Sigmoid colon (tissue), 7 donors: ENCODE data around the gene SEC24D. TPM values are rescaled to one million over a fixed set of nuclear protein-coding genes. Genes with fewer than 3 reads are reported as not detected.
A peak's percentile ranks its signal among the peaks of the same experiment; 100 is the strongest.

ENCODE experiments used
- DNase-seq: peaks from one replicate; pipeline ENCODE4 v3.0.0-alpha.2; 2019
- H3K27ac ChIP-seq, 4 donors: fragments of 200-600 bp; sonication (generic); one replicate each; pipeline ENCODE4 v1.5.1; 2016 to 2019; ENCODE audit warnings: mild to moderate bottlenecking in 1 of 4
- H3K27me3 ChIP-seq, 3 donors: fragments of 200-600 bp; sonication (generic); one replicate each; pipeline ENCODE4 v1.5.1; 2019; ENCODE audit warnings: mild to moderate bottlenecking in 1 of 3
- H3K36me3 ChIP-seq, 4 donors: fragments of 200-600 bp; sonication (generic); one replicate each; pipeline ENCODE4 v1.5.1; 2016 to 2019
- H3K4me1 ChIP-seq, 4 donors: fragments of 200-600 bp; sonication (generic); one replicate each; pipeline ENCODE4 v1.5.1; 2017 to 2019
- H3K4me3 ChIP-seq, 4 donors: fragments of 200-600 bp; sonication (generic); one replicate each; pipeline ENCODE4 v1.5.1; 2017 to 2019; ENCODE audit warnings: mild to moderate bottlenecking in 2 of 4, moderate library complexity in 1 of 4
- H3K9me3 ChIP-seq, 4 donors: fragments of 200-600 bp in 3 of 4; sonication (generic) in 3 of 4; one replicate each; pipeline versions ENCODE4 v1.5.1 to v1.6.1; 2013 to 2019
- EP300 ChIP-seq, 4 donors: sonication (generic); formaldehyde crosslinking; IDR thresholded peaks; one replicate each; pipeline ENCODE4 v1.6.1; 2017; ENCODE audit warnings: antibody characterized with exemption in 4 of 4
- POLR2A ChIP-seq, 2 donors: fragments of 450-650 bp; IDR thresholded peaks; one replicate each; pipeline ENCODE4 v1.6.1; 2016; ENCODE audit warnings: antibody characterized with exemption in 2 of 2, mild to moderate bottlenecking in 2 of 2, moderate library complexity in 2 of 2
- POLR2AphosphoS5 ChIP-seq, 4 donors: sonication (generic); formaldehyde crosslinking; IDR thresholded peaks; one replicate each; pipeline ENCODE4 v1.6.1; 2017; ENCODE audit warnings: antibody characterized with exemption in 4 of 4
- WGBS, 2 donors: extraction: QIAGEN DNeasy Blood & Tissue Kit; methylation state at CpG; one replicate each; pipeline ENCODE4 v1.1.7; 2013; 5-methylcytosine and 5-hydroxymethylcytosine counted together
- intact Hi-C: fragments of 100-400 bp; cut with DNase I; formaldehyde crosslinking; loops from one replicate; pipeline ENCODE4 v1.15.1; 2023
- polyA plus RNA-seq, 3 donors: library from polyadenylated mRNA; stranded (reverse); fragments of 200-250 nt; gene quantifications; one replicate each; pipeline ENCODE4 v1.2.3, GENCODE V29; 2013
- total RNA-seq, 4 donors: library from RNA; depleted of rRNA; stranded (reverse); fragments of >200 nt; gene quantifications; one replicate each; pipeline ENCODE4 v1.1.0, GENCODE V29; 2016
- TF ChIP-seq, protein P1 (sequence below), 4 experiments: fragments of 450-650 bp in 3 of 4; fragments of 200-600 bp in 1 of 4; IDR thresholded peaks; one replicate each; pipeline ENCODE4 v1.5.1; 2016 to 2019; ENCODE audit warnings: antibody characterized with exemption in 4 of 4, mild to moderate bottlenecking in 3 of 4, moderate library complexity in 2 of 4
- donor health status: healthy with polysubstance abuse.
- donor health status: Bipolar disorder and iron deficiency.
- donor health status: healthy.

SEC24D gene
- total and polyA plus RNA-seq, 7 donors = 18.6 to 42.4 (median 27.6) TPM

DNA sequence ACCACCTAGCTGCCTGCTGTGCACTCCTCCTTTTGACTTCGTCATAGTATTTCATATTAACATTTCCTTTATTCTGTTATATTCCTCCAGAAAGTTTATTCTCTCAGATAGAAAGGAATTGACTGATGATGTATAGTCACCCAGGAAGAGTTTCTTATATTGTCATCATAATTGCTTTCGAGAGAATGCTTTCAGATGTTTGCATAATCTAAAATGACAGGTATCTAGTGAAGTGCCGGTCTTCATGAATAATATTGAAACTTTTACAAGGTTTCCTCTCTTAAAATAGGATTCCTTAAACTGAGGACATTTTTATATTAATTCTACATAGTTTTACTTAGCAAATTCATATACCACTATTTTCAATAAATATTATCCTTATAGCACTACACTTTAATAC is 10.1 kb downstream of the SEC24D start:
- H3K27me3 ChIP-seq = no peaks in the 10 kb centered on the region
- no peaks in the 10 kb centered on the region for H3K9me3 ChIP-seq
- no peak overlapping the region for H3K4me3 ChIP-seq
- peaks cover 0 to 18% (median 5%) of the 10 kb centered on the region in 4 donors for H3K36me3 ChIP-seq
- WGBS, 2 donors = 74 to 82% methylated on average over 3 of the region's 3 CpGs
- TF ChIP-seq, protein P1, sequence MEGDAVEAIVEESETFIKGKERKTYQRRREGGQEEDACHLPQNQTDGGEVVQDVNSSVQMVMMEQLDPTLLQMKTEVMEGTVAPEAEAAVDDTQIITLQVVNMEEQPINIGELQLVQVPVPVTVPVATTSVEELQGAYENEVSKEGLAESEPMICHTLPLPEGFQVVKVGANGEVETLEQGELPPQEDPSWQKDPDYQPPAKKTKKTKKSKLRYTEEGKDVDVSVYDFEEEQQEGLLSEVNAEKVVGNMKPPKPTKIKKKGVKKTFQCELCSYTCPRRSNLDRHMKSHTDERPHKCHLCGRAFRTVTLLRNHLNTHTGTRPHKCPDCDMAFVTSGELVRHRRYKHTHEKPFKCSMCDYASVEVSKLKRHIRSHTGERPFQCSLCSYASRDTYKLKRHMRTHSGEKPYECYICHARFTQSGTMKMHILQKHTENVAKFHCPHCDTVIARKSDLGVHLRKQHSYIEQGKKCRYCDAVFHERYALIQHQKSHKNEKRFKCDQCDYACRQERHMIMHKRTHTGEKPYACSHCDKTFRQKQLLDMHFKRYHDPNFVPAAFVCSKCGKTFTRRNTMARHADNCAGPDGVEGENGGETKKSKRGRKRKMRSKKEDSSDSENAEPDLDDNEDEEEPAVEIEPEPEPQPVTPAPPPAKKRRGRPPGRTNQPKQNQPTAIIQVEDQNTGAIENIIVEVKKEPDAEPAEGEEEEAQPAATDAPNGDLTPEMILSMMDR (IDR thresholded peaks at IDR 0.05) = no peak
- TF ChIP-seq POLR2A (IDR thresholded peaks at IDR 0.05) (no peak), EP300 (IDR thresholded peaks at IDR 0.05) (no peak), POLR2AphosphoS5 (IDR thresholded peaks at IDR 0.05) (no peak)
- no peak overlapping the region for H3K27ac ChIP-seq
- no peak for DNase-seq
- intact Hi-C loops = no loop called here
- H3K4me1 ChIP-seq = peaks cover 0 to 31% (median 21%) of the 10 kb centered on the region in 4 donors

DNA sequence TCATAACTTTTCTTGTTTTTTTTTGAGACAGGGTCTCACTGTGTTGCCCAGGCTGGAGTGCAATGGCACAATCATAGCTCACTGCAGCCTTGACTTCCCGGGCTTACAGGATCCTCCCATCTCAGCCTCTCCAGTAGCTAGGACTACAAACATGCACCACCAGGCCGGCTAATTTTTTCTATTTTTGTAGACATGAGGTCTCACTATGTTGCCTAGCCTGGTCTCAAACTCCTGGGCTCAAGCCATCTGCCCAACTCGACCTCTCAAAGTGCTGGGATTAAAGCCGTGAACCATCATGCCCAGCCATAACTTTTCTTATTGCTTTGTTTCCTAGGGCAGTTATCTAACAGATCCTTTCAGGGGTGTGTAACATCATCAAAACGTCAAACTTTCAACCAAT is 11.8 kb downstream of the SEC24D start:
- 72 to 89% methylated on average over 5 of the region's 5 CpGs for WGBS, 2 donors
- no peak for DNase-seq
- peaks cover 0 to 30% (median 21%) of the 10 kb centered on the region in 4 donors for H3K4me1 ChIP-seq
- intact Hi-C loops = no loop called here
- no peaks in the 10 kb centered on the region for H3K9me3 ChIP-seq
- peaks cover 0 to 18% (median 5%) of the 10 kb centered on the region in 4 donors for H3K36me3 ChIP-seq
- no peak overlapping the region for H3K27ac ChIP-seq
- H3K4me3 ChIP-seq = no peak overlapping the region
- TF ChIP-seq, protein P1 (IDR thresholded peaks at IDR 0.05) = no peak
- no peak for TF ChIP-seq POLR2A (IDR thresholded peaks at IDR 0.05)
- no peak for TF ChIP-seq EP300 (IDR thresholded peaks at IDR 0.05)
- no peak for TF ChIP-seq POLR2AphosphoS5 (IDR thresholded peaks at IDR 0.05)
- H3K27me3 ChIP-seq = no peaks in the 10 kb centered on the region

DNA sequence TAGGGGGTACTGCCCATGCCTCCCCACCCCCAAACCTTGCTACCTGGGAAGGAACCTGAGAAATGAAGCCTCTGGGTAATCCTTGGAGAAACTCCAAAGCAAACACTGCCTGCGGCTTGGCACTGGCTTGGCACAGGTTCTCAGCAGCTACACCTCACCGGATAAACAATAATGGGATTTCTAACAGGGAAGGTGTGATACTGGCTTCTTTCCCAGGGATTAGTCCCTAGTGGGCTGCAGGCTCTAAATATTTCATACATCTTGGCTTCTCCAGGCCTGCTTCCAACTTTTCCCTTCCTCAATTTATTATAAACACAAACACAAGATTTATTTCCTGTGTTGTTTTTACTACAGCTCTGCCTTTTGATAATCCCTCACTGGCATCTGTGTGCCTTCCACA is 12.5 kb downstream of the SEC24D start:
- intact Hi-C loops = no loop called here
- DNase-seq = no peak
- Histone ChIP-seq H3K4me3 (no peak overlapping the region), H3K9me3 (no peaks in the 10 kb centered on the region), H3K36me3 (peaks cover 0 to 18% (median 5%) of the 10 kb centered on the region in 4 donors), H3K27me3 (no peaks in the 10 kb centered on the region), H3K4me1 (peaks cover 0 to 28% (median 19%) of the 10 kb centered on the region in 4 donors), H3K27ac (peak overlapping the region in 1 of 4 donors; percentile 7)
- TF ChIP-seq, protein P1 (IDR thresholded peaks at IDR 0.05) = no peak
- TF ChIP-seq POLR2AphosphoS5 (IDR thresholded peaks at IDR 0.05) (no peak), POLR2A (IDR thresholded peaks at IDR 0.05) (no peak), EP300 (IDR thresholded peaks at IDR 0.05) (no peak)
- WGBS, 2 donors = 16 to 65% methylated on average over 2 of the region's 2 CpGs

DNA sequence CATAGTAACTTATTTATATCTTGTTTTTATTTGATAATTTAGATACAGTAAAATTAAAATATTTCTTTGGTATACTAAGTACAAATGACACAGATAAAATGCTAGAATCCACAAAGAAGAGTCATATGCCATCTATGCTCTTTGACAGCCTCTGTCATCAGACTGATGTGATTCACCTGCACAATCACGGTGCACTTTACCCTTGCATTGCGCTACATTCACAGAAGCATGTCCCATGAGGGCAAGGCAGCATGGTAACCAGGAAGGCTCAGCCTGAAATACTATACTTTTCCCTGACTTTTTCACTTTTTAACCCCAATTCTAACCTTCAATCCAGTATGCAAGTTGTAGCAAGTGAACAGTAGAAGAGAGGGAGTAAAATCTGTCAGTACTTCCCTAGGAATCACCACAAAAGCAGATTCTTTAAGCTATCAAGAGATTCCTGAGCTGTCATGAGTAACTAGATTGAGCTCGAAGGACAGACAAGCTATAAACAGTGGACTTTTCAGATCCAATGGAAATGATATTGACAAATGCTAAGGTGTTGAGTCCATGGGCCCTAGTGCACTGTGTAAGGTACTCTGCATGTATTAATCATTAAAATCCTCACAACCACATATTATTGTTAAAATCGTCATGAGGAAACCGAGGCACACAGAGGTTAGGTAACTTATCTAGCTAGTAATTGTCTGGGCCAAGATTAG is 14.2 kb downstream of the SEC24D start:
- 89 to 96% methylated on average over 5 of the region's 5 CpGs for WGBS, 2 donors
- Histone ChIP-seq H3K4me1 (peaks cover 0 to 19% (median 12%) of the 10 kb centered on the region in 4 donors), H3K4me3 (no peak overlapping the region), H3K36me3 (peaks cover 0 to 18% (median 5%) of the 10 kb centered on the region in 4 donors), H3K27me3 (no peaks in the 10 kb centered on the region), H3K9me3 (no peaks in the 10 kb centered on the region), H3K27ac (no peak overlapping the region)
- DNase-seq = no peak
- intact Hi-C loops = no loop called here
- TF ChIP-seq, protein P1 (IDR thresholded peaks at IDR 0.05) = no peak
- TF ChIP-seq EP300 (IDR thresholded peaks at IDR 0.05) (no peak), POLR2A (IDR thresholded peaks at IDR 0.05) (no peak), POLR2AphosphoS5 (IDR thresholded peaks at IDR 0.05) (no peak)
